Prostate gland (tissue), 2 donors: ENCODE data around the gene MED15. TPM values are rescaled to one million over a fixed set of nuclear protein-coding genes. Genes with fewer than 3 reads are reported as not detected.

Experiments used
- DNase-seq: peaks from one replicate; pipeline ENCODE4 v3.0.0-alpha.2; 2019; ENCODE audit warnings: low spot score
- H3K27ac ChIP-seq, 2 donors: fragments of 200-600 bp; sonication (generic); 2 replicates each; pipeline ENCODE4 v1.5.1; 2017 to 2019
- H3K27me3 ChIP-seq: fragments of 200-600 bp; sonication (generic); replicated peaks from 2 replicates; pipeline ENCODE4 v1.5.1; 2019; ENCODE audit not compliant: insufficient read depth
- H3K36me3 ChIP-seq, 2 donors: fragments of 200-600 bp; sonication (generic); 1 replicate in 1 of 2; 2 replicates in 1 of 2; pipeline versions ENCODE4 v1.5.1 to v1.8.1; 2017 to 2019
- H3K4me1 ChIP-seq: fragments of 200-600 bp; sonication (generic); replicated peaks from 2 replicates; pipeline ENCODE4 v1.5.1; 2019
- H3K4me3 ChIP-seq, 2 donors: fragments of 200-600 bp; sonication (generic); 2 replicates each; pipeline ENCODE4 v1.5.1; 2017 to 2019
- H3K9me3 ChIP-seq: fragments of 200-600 bp; sonication (generic); 2 replicates; pipeline ENCODE4 v1.5.1; 2017
- POLR2A ChIP-seq: fragments of 450-650 bp; IDR thresholded peaks from one replicate; pipeline ENCODE4 v1.6.1; 2016; ENCODE audit warnings: antibody characterized with exemption, mild to moderate bottlenecking
- POLR2AphosphoS5 ChIP-seq: sonication (generic); formaldehyde crosslinking; IDR thresholded peaks from one replicate; pipeline ENCODE4 v1.6.1; 2017; ENCODE audit warnings: antibody characterized with exemption
- WGBS: methylation state at CpG from one replicate; pipeline ENCODE4 v1.1.5; 2018; 5-methylcytosine and 5-hydroxymethylcytosine counted together
- intact Hi-C: fragments of 100-400 bp; cut with DNase I; formaldehyde crosslinking; loops from one replicate; pipeline ENCODE4 v1.14.2; 2022
- total RNA-seq, 2 donors: library from RNA; depleted of rRNA; stranded (reverse); fragments of >200 nt; gene quantifications; one replicate each; pipeline ENCODE4 v1.1.0, GENCODE V29; 2016
- TF ChIP-seq, protein P1 (sequence below), 4 experiments: fragments of 200-600 bp in 2 of 4; fragments of 450-650 bp in 2 of 4; sonication (generic) in 2 of 4; IDR thresholded peaks; 1 replicate in 3 of 4; 2 replicates in 1 of 4; pipeline ENCODE4 v1.5.1; 2016 to 2019; ENCODE audit warnings: antibody characterized with exemption in 4 of 4, mild to moderate bottlenecking in 2 of 4, moderate library complexity in 2 of 4

Gene MED15
- total RNA-seq, 2 donors from 2014 or later, result 43.2 to 87.1 TPM

DNA sequence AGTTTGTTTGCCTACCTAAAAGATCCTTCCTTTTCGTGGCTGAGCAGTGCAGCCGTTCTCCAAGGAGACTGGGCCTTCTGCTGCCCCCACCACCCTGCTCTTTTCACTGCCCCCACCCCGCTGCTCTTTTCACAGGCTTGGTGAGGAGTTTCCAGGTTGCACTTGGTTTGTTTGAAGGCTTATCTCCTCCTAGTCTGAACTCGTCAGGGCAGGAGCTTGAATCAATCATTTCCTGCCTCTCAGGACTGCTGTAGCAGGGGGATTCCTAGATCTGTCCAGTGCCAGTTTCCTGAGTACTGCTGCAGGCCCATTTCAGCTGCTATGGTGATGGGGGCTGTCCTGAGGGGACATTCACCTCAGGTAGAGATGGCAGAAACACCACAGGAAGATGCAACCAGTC, 10.0 kb downstream of the MED15 start:
- no peak for DNase-seq
- Histone ChIP-seq H3K36me3 (no peaks in the 10 kb centered on the region), H3K9me3 (no peaks in the 10 kb centered on the region), H3K27ac (no peak overlapping the region), H3K4me3 (no peak overlapping the region), H3K4me1 (no peaks in the 10 kb centered on the region), H3K27me3 (no peaks in the 10 kb centered on the region)
- no peak for TF ChIP-seq POLR2A
- TF ChIP-seq, protein P1, sequence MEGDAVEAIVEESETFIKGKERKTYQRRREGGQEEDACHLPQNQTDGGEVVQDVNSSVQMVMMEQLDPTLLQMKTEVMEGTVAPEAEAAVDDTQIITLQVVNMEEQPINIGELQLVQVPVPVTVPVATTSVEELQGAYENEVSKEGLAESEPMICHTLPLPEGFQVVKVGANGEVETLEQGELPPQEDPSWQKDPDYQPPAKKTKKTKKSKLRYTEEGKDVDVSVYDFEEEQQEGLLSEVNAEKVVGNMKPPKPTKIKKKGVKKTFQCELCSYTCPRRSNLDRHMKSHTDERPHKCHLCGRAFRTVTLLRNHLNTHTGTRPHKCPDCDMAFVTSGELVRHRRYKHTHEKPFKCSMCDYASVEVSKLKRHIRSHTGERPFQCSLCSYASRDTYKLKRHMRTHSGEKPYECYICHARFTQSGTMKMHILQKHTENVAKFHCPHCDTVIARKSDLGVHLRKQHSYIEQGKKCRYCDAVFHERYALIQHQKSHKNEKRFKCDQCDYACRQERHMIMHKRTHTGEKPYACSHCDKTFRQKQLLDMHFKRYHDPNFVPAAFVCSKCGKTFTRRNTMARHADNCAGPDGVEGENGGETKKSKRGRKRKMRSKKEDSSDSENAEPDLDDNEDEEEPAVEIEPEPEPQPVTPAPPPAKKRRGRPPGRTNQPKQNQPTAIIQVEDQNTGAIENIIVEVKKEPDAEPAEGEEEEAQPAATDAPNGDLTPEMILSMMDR (IDR thresholded peaks at IDR 0.05), result no peak
- no peak for TF ChIP-seq POLR2AphosphoS5
- intact Hi-C loops, result no loop called here
- WGBS, result 34% methylated on average over 4 of the region's 4 CpGs

GRCh38 chr22:20517841-20518592, 10.6 kb downstream of the MED15 start:
- Histone ChIP-seq H3K4me3 (no peak overlapping the region), H3K27me3 (no peaks in the 10 kb centered on the region), H3K4me1 (no peaks in the 10 kb centered on the region), H3K27ac (no peak overlapping the region), H3K36me3 (no peaks in the 10 kb centered on the region), H3K9me3 (no peaks in the 10 kb centered on the region)
- DNase-seq, result no peak
- TF ChIP-seq POLR2AphosphoS5 (no peak), POLR2A (no peak)
- TF ChIP-seq, protein P1 (IDR thresholded peaks at IDR 0.05), result no peak
- intact Hi-C loops, result no loop called here
- 83% methylated on average over 13 of the region's 13 CpGs for WGBS

- Histone ChIP-seq H3K27me3 (no peaks in the 10 kb centered on the region), H3K36me3 (no peaks in the 10 kb centered on the region), H3K27ac (no peak overlapping the region), H3K4me3 (no peak overlapping the region), H3K4me1 (no peaks in the 10 kb centered on the region), H3K9me3 (no peaks in the 10 kb centered on the region)
- WGBS, result 73% methylated on average over 4 of the region's 4 CpGs
- intact Hi-C loops, result no loop called here
- TF ChIP-seq, protein P1 (IDR thresholded peaks at IDR 0.05), result no peak
- no peak for TF ChIP-seq POLR2AphosphoS5
- no peak for TF ChIP-seq POLR2A
- no peak for DNase-seq
These were observed 12.1 kb downstream of the MED15 start for GRCh38 chr22:20519558-20519957.

DNA sequence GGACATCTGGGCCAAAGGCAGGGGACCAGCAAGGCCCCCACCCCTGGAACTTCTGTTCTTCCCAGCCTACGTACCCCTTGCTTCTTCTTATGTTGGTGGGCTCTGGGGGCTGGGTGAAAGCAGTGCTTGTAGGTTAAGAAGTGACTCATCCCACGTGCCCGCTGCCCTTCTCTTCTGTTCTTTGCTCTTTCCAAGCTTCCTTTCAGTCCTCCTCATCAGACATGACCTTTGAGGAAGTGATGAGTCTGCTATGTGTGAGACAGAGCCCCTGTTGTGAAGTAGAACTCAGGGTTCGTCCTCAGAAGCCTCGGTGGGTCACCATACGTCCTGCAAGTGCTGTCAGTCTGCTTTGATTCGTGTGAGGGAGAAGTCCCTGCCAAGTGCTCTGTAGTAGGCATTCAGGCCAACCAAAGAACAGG, 12.7 kb downstream of the MED15 start:
- Histone ChIP-seq H3K27ac (no peak overlapping the region), H3K4me3 (no peak overlapping the region), H3K9me3 (no peaks in the 10 kb centered on the region), H3K36me3 (no peaks in the 10 kb centered on the region), H3K27me3 (no peaks in the 10 kb centered on the region), H3K4me1 (no peaks in the 10 kb centered on the region)
- no peak for TF ChIP-seq POLR2A
- TF ChIP-seq, protein P1 (IDR thresholded peaks at IDR 0.05), result no peak
- intact Hi-C loops, result no loop called here
- WGBS, result 73% methylated on average over 7 of the region's 7 CpGs
- DNase-seq, result no peak
